H1 (cell line): ENCODE measurements around the gene ARRDC1. TPM values are rescaled to one million over a fixed set of nuclear protein-coding genes. Genes with fewer than 3 reads are reported as not detected.

Experiments
- CTCF ChIA-PET: fragments of 300-600 bp; sonication (Branson Sonifier 250); formaldehyde crosslinking; loops from one replicate; lab custom pipeline; 2021; ENCODE audit not compliant: partially characterized antibody; lab: Charles Lee
- POLR2A ChIA-PET: fragments of 300-600 bp; sonication (Branson Sonifier 250); formaldehyde crosslinking; loops from one replicate; lab custom pipeline; 2021; ENCODE audit warnings: inconsistent platforms; ENCODE audit not compliant: partially characterized antibody; lab: Charles Lee
- DNase-seq, 2 experiments: peaks; one replicate each; pipeline versions ENCODE4 v3.0.0 to v3.0.0-alpha.2; 2010 to 2022; ENCODE audit warnings: low spot score in 2 of 2, low read depth in 1 of 2, mixed read lengths in 1 of 2
- FAIRE-seq: peaks from 2 replicates; lab custom pipeline; 2011; peaks lifted over from hg19 to GRCh38; lab: Jason Lieb, UNC
- H2AFZ ChIP-seq: 2 replicates; pipeline ENCODE4 v1.8.1; 2012; ENCODE audit warnings: low read length, inconsistent platforms
- H2AK5ac ChIP-seq: 2 replicates; pipeline ENCODE4 v1.6.1; 2013; ENCODE audit warnings: low read depth, low read length
- H2BK120ac ChIP-seq: replicated peaks from 2 replicates; pipeline ENCODE3; 2013; ENCODE audit warnings: low read depth, low read length, inconsistent platforms
- H2BK12ac ChIP-seq: 2 replicates; pipeline ENCODE4 v1.6.1; 2013; ENCODE audit warnings: low read depth, low read length
- H2BK15ac ChIP-seq: 2 replicates; pipeline ENCODE4 v1.6.1; 2013; ENCODE audit warnings: low read length
- H2BK20ac ChIP-seq: 2 replicates; pipeline ENCODE4 v1.6.1; 2013; ENCODE audit warnings: low read length
- H2BK5ac ChIP-seq: 2 replicates; pipeline ENCODE4 v1.6.1; 2013; ENCODE audit warnings: low read depth, low read length
- H3K14ac ChIP-seq: 2 replicates; pipeline ENCODE4 v1.6.1; 2013; ENCODE audit warnings: inconsistent platforms; ENCODE audit not compliant: insufficient read length
- H3K18ac ChIP-seq: 2 replicates; pipeline ENCODE4 v1.6.1; 2013; ENCODE audit warnings: low read length; ENCODE audit errors: extremely low read depth
- H3K23ac ChIP-seq: 2 replicates; pipeline ENCODE4 v1.6.1; 2013; ENCODE audit warnings: inconsistent platforms; ENCODE audit not compliant: insufficient read length
- H3K23me2 ChIP-seq: 2 replicates; pipeline ENCODE4 v1.6.1; 2013; ENCODE audit warnings: low read depth, low read length
- H3K27ac ChIP-seq: 2 replicates; pipeline ENCODE4 v1.6.1; 2011; ENCODE audit warnings: low read depth, low read length, inconsistent platforms
- H3K27me3 ChIP-seq, 4 experiments: replicated peaks in 1 of 4; 1 replicate in 1 of 4; 2 replicates in 3 of 4; pipeline versions ENCODE4 v1.6.1 to v1.8.1; 2011 to 2013; ENCODE audit warnings: low read length in 3 of 4, mild to moderate bottlenecking in 3 of 4, inconsistent platforms in 2 of 4, mixed read lengths in 2 of 4, moderate library complexity in 1 of 4; ENCODE audit not compliant: control insufficient read depth in 3 of 4, insufficient read depth in 3 of 4; ENCODE audit errors: extremely low read depth in 1 of 4
- H3K36me3 ChIP-seq, 4 experiments: 2 replicates each; pipeline versions ENCODE4 v1.6.1 to v1.8.1; 2011 to 2013; ENCODE audit warnings: mild to moderate bottlenecking in 4 of 4, low read length in 3 of 4, moderate library complexity in 2 of 4, control low read depth in 1 of 4, inconsistent platforms in 1 of 4; ENCODE audit not compliant: insufficient read depth in 4 of 4, control insufficient read depth in 2 of 4
- H3K4ac ChIP-seq: replicated peaks from 2 replicates; pipeline ENCODE3; 2013; ENCODE audit warnings: low read length, low read depth, mixed read lengths, inconsistent platforms; ENCODE audit not compliant: insufficient read length
- H3K4me1 ChIP-seq, 4 experiments: replicated peaks in 1 of 4; 1 replicate in 1 of 4; 2 replicates in 3 of 4; pipeline versions ENCODE4 v1.6.1 to v1.8.1; 2011 to 2013; ENCODE audit warnings: low read length in 3 of 4, inconsistent platforms in 2 of 4, mixed read lengths in 1 of 4; ENCODE audit not compliant: insufficient read depth in 4 of 4, control insufficient read depth in 3 of 4
- H3K4me2 ChIP-seq, 2 experiments: 2 replicates each; pipeline versions ENCODE4 v1.6.1 to v1.8.1; 2011 to 2013; ENCODE audit warnings: low read depth in 2 of 2, low read length in 2 of 2, control low read depth in 1 of 2, inconsistent platforms in 1 of 2, mild to moderate bottlenecking in 1 of 2; ENCODE audit not compliant: insufficient read depth in 1 of 2
- H3K4me3 ChIP-seq, 4 experiments: fragments of 200-600, 300-600 bp in 1 of 4; sonication (generic), shearing (Covaris generic), sonication (Bioruptor Twin) in 1 of 4; 2 replicates each; pipeline versions ENCODE4 v1.5.1 to v1.8.1; 2011 to 2016; ENCODE audit warnings: low read length in 4 of 4, low read depth in 3 of 4, control low read depth in 2 of 4, inconsistent platforms in 2 of 4, mild to moderate bottlenecking in 2 of 4, mixed read lengths in 1 of 4, moderate library complexity in 1 of 4; ENCODE audit not compliant: insufficient read depth in 2 of 4; ENCODE audit errors: extremely low read depth in 1 of 4
- H3K56ac ChIP-seq: replicated peaks from 2 replicates; pipeline ENCODE3; 2013; ENCODE audit warnings: low read depth, mild to moderate bottlenecking, mixed read lengths, low read length, inconsistent platforms; ENCODE audit not compliant: insufficient read length
- H3K79me1 ChIP-seq: 2 replicates; pipeline ENCODE4 v1.6.1; 2013; ENCODE audit warnings: low read depth, low read length, control low read depth
- H3K79me2 ChIP-seq, 2 experiments: 2 replicates each; pipeline versions ENCODE4 v1.6.1 to v1.8.1; 2012 to 2013; ENCODE audit warnings: low read length in 2 of 2, mild to moderate bottlenecking in 2 of 2, inconsistent platforms in 1 of 2; ENCODE audit not compliant: insufficient read depth in 2 of 2, control insufficient read depth in 1 of 2
- H3K9ac ChIP-seq, 4 experiments: replicated peaks in 1 of 4; 1 replicate in 1 of 4; 2 replicates in 3 of 4; pipeline versions ENCODE4 v1.6.1 to v1.8.1; 2011 to 2013; ENCODE audit warnings: low read depth in 3 of 4, low read length in 3 of 4, control low read depth in 2 of 4, mild to moderate bottlenecking in 2 of 4, moderate library complexity in 2 of 4, inconsistent platforms in 1 of 4; ENCODE audit errors: extremely low read depth in 1 of 4
- H3K9me3 ChIP-seq, 2 experiments: 2 replicates each; pipeline versions ENCODE4 v1.6.1 to v1.8.1; 2012 to 2013; ENCODE audit warnings: mild to moderate bottlenecking in 2 of 2, moderate library complexity in 2 of 2, control low read depth in 1 of 2, inconsistent platforms in 1 of 2, low read depth in 1 of 2, low read length in 1 of 2, mixed read lengths in 1 of 2; ENCODE audit not compliant: insufficient read depth in 2 of 2
- H4K20me1 ChIP-seq, 2 experiments: replicated peaks in 1 of 2; 2 replicates each; pipeline versions ENCODE3 to v1.8.1; 2011 to 2013; ENCODE audit warnings: inconsistent platforms in 2 of 2, low read length in 2 of 2, mild to moderate bottlenecking in 1 of 2; ENCODE audit not compliant: insufficient read depth in 2 of 2, control insufficient read depth in 1 of 2
- H4K5ac ChIP-seq: 2 replicates; pipeline ENCODE4 v1.6.1; 2013; ENCODE audit warnings: low read length, low read depth, mixed read lengths, inconsistent platforms; ENCODE audit not compliant: insufficient read length
- H4K8ac ChIP-seq: 2 replicates; pipeline ENCODE4 v1.8.0; 2013; ENCODE audit warnings: mild to moderate bottlenecking, moderate library complexity, low read length, inconsistent platforms; ENCODE audit not compliant: insufficient read depth; ENCODE audit errors: extremely low read depth
- H4K91ac ChIP-seq: replicated peaks from 2 replicates; pipeline ENCODE3; 2013; ENCODE audit warnings: low read length, mixed read lengths, inconsistent platforms; ENCODE audit not compliant: insufficient read length
- ATF3 ChIP-seq: IDR thresholded peaks from 2 replicates; pipeline ENCODE4 v1.6.1; 2011; ENCODE audit warnings: low read depth, mild to moderate bottlenecking, low read length; ENCODE audit not compliant: insufficient read depth
- BCL11A ChIP-seq, 2 experiments: IDR thresholded peaks; one replicate each; pipeline ENCODE4 v1.6.1; 2011; ENCODE audit warnings: low read depth in 2 of 2, low read length in 2 of 2, mild to moderate bottlenecking in 2 of 2
- RFX5 ChIP-seq: IDR thresholded peaks from 2 replicates; pipeline ENCODE4 v1.6.1; 2011; ENCODE audit warnings: low read depth, low read length, improper control_type of control experiment, borderline replicate concordance
- TBP ChIP-seq: IDR thresholded peaks from 2 replicates; pipeline ENCODE4 v1.6.1; 2011; ENCODE audit warnings: low read depth, low read length, improper control_type of control experiment
- whole genome bisulfite sequencing, 2 experiments: shearing (Covaris generic) in 1 of 2; methylation state at CpG; one replicate each; pipeline versions ENCODE4 v1.1.6 to v1.1.7; 2013 to 2015; ENCODE audit warnings: low lambda C conversion rate in 2 of 2, mixed read lengths in 2 of 2, inconsistent platforms in 1 of 2, low coverage in 1 of 2, missing lambda C conversion rate in 1 of 2; ENCODE audit not compliant: insufficient replicate concordance in 2 of 2, insufficient coverage in 1 of 2, insufficient read length in 1 of 2; ENCODE audit errors: extremely low coverage in 1 of 2, missing lambda C conversion rate in 1 of 2; 5-methylcytosine and 5-hydroxymethylcytosine counted together
- polyA plus RNA-seq, 7 experiments: library from polyadenylated mRNA; depleted of rRNA in 3 of 7; stranded (reverse) in 5 of 7; unstranded in 2 of 7; fragments of >200 nt in 5 of 7; fragments of 200-250 nt in 2 of 7; gene quantifications; 1 replicate in 5 of 7; 2 replicates in 1 of 7; 4 replicates in 1 of 7; pipeline versions ENCODE4 v1.2.1 to v1.2.3, GENCODE V29; 2011 to 2013; ENCODE audit warnings: missing spikeins in 2 of 7, mixed read lengths in 2 of 7
- total RNA-seq: library from RNA; stranded (reverse); fragmentation: NEBNext Ultra II Directional; extraction: Animal tissue kit (Norgen Biotek cat#: 25700); gene quantifications from 2 replicates; pipeline ENCODE4 v1.2.1, GENCODE V29; 2021

The ARRDC1 gene
- total and polyA plus RNA-seq, 2 of the 8 experiments (the other 6 are each of a cell fraction or from before 2014, with no cell fraction given): 22.0 to 58.4 TPM

GRCh38 chr9:137556069-137556838 lies 49.2 kb upstream of the ARRDC1 start:
- no peak for DNase-seq
- no peak overlapping the region for H2BK12ac ChIP-seq
- H3K4ac ChIP-seq: no peak overlapping the region
- H2BK15ac ChIP-seq: no peak overlapping the region
- no peak overlapping the region for H3K18ac ChIP-seq
- H3K9ac ChIP-seq: no peak overlapping the region
- no peak overlapping the region for H3K23ac ChIP-seq
- no peaks in the 10 kb centered on the region for H3K9me3 ChIP-seq
- CTCF ChIA-PET: interaction anchor here (4.3 kb wide), 1 partner anchor 20 kb away, joined by 21 read pairs; no protein-coding TSS in a partner anchor
- H3K27me3 ChIP-seq: no peaks in the 10 kb centered on the region
- H2AK5ac ChIP-seq: no peak overlapping the region
- H3K79me2 ChIP-seq: no peaks in the 10 kb centered on the region
- peaks cover 4 to 8% of the 10 kb centered on the region in 2 experiments for H4K20me1 ChIP-seq
- WGBS, 2 experiments: 93% methylated on average over 24 of the region's 24 CpGs; no CpG with 5 or more reads in 1 of the 2 experiments
- H3K36me3 ChIP-seq: peaks cover 7 to 28% (median 15%) of the 10 kb centered on the region in 4 experiments; a peak in 6 of 8 replicates
- no peak for FAIRE-seq
- H3K56ac ChIP-seq: no peak overlapping the region
- no peak for TF ChIP-seq ATF3
- TF ChIP-seq TBP: no peak
- no peak for TF ChIP-seq BCL11A (IDR thresholded peaks at IDR 0.05; ENCODE audit: low read depth in 2 of 2, low read length in 2 of 2)
- no peak for TF ChIP-seq RFX5
- H2BK5ac ChIP-seq: no peak overlapping the region
- H3K23me2 ChIP-seq: peaks cover 5% of the 10 kb centered on the region; the same call in 1 of the 2 replicates
- H4K5ac ChIP-seq: no peak overlapping the region
- H3K4me1 ChIP-seq: peaks cover 0 to 4% (median 1%) of the 10 kb centered on the region in 4 experiments; a peak in 3 of 7 replicates
- H4K8ac ChIP-seq: no peak overlapping the region; the same call in 1 of the 2 replicates
- H2BK120ac ChIP-seq: no peak overlapping the region
- H3K14ac ChIP-seq: no peak overlapping the region
- POLR2A ChIA-PET: interaction anchor here (1.0 kb wide), 1 partner anchor 273 kb away, joined by 3 read pairs; no protein-coding TSS in a partner anchor
- no peak overlapping the region for H2AFZ ChIP-seq
- no peak overlapping the region for H4K91ac ChIP-seq
- no peak overlapping the region for H3K4me3 ChIP-seq
- H3K4me2 ChIP-seq: no peak overlapping the region
- H3K27ac ChIP-seq: no peak overlapping the region
- H2BK20ac ChIP-seq: no peak overlapping the region
- peaks cover 5% of the 10 kb centered on the region; the same call in 1 of the 2 replicates for H3K79me1 ChIP-seq
